Effector CD4-positive, alpha-beta T cell (primary cell): ENCODE data around the gene RPS3.

Experiments used
- DNase-seq: peaks from one replicate; pipeline ENCODE4 v3.0.0-alpha.2; 2020

The RPS3 gene

GRCh38 chr11:75436806-75437205, 37.5 kb downstream of the RPS3 start:
- no peak for DNase-seq

GRCh38 chr11:75437966-75438659, 38.8 kb downstream of the RPS3 start:
- no peak for DNase-seq

DNA sequence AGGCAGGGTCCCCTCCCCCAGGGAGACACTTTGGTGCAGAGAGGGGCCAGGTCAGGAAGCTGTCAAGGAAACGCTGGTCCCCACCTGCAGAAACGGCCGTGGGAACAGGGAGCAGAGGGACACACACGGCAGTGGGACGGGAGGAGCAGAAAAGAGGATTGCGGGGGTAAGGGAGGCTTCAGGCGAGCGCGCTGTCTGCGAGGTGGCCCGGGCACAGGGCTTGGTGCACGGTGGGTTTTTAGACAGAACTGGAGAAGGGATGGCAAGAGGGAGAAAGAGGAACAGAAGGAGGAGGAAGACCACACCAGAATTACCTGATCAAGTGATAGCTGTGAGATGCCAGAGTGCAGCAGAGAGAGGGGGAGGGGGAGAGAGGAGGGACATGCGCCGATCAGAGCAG, 39.7 kb downstream of the RPS3 start:
- no peak for DNase-seq

DNA sequence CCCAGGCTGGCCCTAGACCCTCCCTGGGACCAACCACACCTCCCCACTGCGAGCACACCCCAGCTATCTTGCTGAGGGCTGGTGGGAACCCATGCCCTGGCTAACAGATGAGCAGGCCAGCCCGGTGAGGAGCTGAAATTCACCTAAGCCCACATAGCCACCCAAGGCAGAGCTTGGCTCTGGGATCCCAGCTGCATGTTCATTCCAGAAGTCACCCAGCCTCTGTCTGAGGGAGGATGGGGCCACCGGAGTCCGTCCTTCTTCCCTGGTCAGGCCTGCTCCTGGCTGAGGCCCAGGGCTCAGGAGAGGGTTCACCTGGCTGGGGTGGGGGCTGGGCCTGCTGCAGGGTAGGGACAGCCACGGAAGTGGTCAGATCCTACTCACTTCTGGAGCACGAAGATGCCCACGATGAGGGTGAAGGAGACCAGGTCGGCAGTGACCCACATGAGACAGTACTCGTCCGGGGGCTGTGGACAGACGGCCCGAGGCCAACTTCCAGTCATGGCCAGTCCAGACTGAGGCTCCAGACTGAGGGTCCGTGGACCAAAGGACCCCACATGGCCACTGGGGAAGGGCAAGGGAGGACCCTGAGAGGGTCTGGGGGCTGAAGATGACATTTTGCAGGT, 40.3 kb downstream of the RPS3 start:
- DNase-seq = no peak

- DNase-seq = no peak
Measured at GRCh38 chr11:75440960-75441803, 41.9 kb downstream of the RPS3 start.

GRCh38 chr11:75441804-75442132, 42.5 kb downstream of the RPS3 start:
- DNase-seq = no peak

- no peak for DNase-seq
Measured at GRCh38 chr11:75442161-75442885, 43.0 kb downstream of the RPS3 start.

DNA sequence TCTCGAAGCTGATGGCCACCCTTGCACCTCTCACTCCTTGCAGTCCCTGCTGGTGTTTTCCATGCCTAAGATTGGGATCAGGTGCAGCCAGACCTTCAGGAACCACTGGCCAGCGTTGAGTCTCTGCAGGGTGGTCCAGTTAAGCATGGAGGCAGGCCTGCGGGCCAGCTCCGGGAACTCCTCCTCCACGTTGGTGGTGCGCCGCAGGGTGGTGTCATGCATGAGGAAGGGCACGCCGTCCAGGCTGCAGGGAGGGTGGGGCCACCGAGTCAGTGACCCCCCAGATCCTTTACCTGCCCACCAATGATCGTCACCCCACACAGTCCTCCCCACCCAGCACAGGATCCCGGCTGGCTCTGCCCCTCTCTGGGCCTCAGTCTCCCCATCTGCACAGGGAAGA, 43.7 kb downstream of the RPS3 start:
- DNase-seq = no peak

DNA sequence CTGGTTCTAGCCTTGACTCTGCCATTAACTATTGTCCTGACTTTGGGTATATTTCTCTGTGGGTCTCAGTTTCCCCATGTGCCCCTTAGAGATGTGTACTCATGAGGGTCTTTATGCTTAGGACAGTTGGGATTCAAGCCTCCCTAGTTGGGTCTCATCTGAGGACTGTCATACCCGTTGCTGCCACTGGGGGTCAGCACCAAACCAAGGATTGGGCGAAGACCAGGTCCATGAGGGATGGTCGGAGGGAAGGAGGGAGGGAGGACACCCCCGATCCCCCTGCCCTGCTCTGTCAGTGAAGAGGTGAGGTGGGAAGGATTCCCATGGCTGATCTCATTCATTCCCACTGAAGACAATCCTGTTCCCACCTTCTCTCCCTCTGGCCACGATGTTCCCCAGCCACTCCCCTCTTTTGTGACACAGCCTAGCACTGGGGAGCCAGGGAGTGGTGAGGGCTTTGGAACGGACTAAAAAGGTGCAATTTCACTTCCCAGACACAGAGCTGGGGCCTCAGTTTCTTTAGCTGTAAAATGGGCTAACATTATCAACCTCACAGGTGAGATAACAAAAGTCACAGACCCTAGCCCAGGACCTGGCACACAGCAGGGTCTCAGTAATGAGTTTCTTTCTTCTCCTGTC, 46.1 kb downstream of the RPS3 start:
- DNase-seq = peak; percentile 67

DNA sequence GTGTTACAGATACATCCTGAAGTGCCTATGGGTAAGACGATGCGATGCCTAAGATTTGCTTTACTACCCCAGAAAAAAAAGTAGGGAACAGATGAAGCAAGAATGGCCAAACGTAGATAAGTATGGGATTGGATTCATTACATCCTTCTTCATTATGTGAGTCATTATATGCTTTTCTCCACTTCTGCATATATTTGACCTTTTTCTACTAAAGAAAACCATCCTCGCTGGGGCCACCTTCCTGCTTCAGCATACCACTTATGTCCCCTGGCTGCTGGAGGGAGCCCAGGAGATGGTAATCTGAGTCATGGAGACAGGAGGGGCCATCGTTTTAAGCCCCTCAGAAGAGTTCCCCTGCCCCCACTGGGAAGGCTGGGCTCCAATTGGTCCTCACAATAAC, 48.1 kb downstream of the RPS3 start:
- no peak for DNase-seq

DNA sequence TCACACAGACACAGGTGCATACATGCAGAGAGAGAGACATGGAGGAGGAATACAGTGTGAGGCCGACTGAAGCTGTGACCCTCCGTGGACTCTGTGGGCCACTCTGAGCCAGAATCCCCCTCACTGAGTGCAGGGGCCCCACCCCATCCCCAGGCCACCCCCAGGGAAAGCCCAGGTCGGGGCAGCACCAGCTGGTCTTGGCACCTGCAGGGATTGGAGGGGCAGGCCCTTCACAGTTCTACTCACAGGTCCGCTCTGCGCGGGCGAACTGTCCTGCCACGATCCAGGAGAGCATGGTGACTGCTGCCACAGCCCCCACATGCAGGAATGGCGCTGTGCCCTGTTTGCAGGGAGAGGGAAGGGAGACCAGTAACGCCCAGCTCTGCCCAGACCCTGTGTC, 50.0 kb downstream of the RPS3 start:
- no peak for DNase-seq

DNA sequence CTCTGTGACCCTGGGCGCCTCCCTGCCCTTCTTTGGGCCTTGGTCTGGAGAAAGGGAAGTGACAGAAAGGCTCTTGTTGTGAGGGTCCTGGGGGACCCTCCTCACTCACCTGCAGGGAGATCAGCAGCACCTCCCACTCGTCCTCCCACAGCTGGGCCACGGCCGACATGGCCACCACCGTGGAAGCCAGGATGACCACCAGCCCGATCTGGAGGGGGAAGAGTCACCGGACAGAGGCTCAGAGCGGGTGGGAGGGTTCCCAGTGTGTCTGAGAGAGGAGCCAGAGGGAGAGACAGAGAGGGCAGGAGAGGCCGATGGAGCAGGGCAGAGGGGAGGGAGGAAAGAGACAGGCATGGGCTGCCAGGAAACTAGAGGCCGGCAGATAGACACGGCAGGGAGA, 50.5 kb downstream of the RPS3 start:
- DNase-seq = no peak

DNA sequence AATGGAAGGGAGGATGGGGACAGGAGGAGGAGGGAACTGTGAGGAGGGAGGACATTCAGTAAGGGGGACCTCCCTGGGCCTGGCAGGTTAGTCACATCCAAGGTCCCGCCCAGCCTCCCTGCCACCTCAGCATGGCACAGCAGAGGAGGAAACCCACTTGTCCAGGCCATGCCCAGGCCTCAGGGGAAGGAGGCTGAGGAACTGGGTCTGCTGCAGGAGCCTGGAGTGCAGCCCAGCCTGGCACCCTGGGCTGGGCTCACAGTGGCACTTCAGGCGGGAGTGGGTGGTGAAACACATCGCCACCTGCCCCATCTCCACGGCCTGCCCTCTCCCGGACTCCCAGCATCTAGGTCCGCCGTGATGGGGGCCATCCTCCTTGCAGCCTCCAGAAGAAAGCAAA, 50.9 kb downstream of the RPS3 start:
- no peak for DNase-seq

DNA sequence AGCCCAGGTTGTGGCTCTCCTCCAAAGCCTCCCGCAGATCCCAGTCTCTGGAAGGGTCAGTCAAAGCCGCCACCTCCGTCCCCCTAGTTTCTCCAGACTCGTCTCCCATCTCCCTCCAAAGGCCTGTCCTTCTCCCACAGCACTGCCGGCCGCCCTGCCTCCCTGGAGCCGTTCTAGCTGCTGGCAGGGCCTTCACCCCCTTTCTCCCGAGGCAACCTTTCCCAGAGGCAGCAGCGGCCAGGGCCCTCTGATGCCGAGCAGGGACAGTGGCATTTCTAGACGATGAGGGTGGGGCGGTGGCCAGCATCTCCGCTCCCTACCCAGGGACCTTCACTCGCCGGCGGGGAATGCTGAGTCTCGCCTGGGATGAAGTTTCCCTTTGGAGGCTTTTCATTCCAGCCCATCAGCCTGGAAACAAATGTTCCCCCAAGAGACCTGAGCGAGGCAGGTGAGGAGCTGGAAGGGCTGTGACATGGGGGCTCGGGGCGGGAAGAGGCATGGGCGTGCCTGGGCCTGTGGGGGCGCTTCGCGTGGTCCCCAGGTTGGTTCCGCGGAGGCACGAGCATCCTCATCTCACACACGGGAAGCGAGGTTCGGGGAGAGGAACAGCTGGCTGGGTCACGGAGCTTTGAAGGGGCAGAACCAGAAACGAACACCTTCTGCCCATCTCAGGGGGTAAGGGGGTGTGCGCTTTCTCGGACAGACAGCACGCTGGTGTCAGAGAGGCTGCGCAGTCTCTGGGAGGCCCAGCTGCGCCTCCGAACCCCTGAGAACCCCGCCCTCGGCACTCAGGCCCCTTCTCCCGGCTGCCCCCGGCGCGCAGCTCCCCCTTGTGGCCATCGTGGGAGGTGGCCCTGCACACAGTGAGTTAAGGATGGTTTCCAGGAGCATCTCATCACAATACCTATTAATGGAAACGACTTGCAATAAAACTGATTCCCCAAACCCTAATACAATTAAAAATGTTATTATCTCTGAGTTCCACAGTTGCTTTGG, 51.8 kb downstream of the RPS3 start:
- DNase-seq = peak; percentile 10

GRCh38 chr11:75453916-75454655, 54.8 kb downstream of the RPS3 start:
- DNase-seq = no peak

- DNase-seq = no peak
Measured at GRCh38 chr11:75454987-75455386, 55.7 kb downstream of the RPS3 start.
